HepG2 (cell line): ENCODE data around the gene HOXA10. TPM values are rescaled to one million over a fixed set of nuclear protein-coding genes. Genes with fewer than 3 reads are reported as not detected.

Source experiments
- BCL3 ChIP-seq: sonication (generic); formaldehyde crosslinking; IDR thresholded peaks from 2 replicates; pipeline ENCODE4 v1.5.1; 2020; ENCODE audit warnings: mild to moderate bottlenecking, missing genetic modification reagents, moderate library complexity
- CHD2 ChIP-seq: IDR thresholded peaks from 2 replicates; pipeline ENCODE4 v1.6.1; 2011; ENCODE audit warnings: low read depth, low read length, improper control_type of control experiment
- ETS1 ChIP-seq: sonication (generic); formaldehyde crosslinking; IDR thresholded peaks from 2 replicates; pipeline ENCODE4 v1.4.0; 2020; ENCODE audit warnings: missing genetic modification reagents
- MTF2 ChIP-seq: sonication (generic); formaldehyde crosslinking; IDR thresholded peaks from 2 replicates; pipeline ENCODE4 v1.5.0; 2020; ENCODE audit warnings: missing genetic modification reagents, borderline replicate concordance
- NBN ChIP-seq: fragments of 450-650 bp; conservative IDR thresholded peaks from 2 replicates; pipeline ENCODE4 v1.6.1; 2017
- PRMT3 ChIP-seq: sonication (generic); formaldehyde crosslinking; IDR thresholded peaks from 2 replicates; pipeline ENCODE4 v1.8.1; 2022; ENCODE audit warnings: low read depth, mild to moderate bottlenecking, moderate library complexity, missing genetic modification reagents, borderline replicate concordance
- RERE ChIP-seq: IDR thresholded peaks from 2 replicates; pipeline ENCODE4 v1.6.1; 2016; ENCODE audit warnings: low read depth, missing genetic modification reagents, missing compliant biosample characterization
- RFX5 ChIP-seq: IDR thresholded peaks from 2 replicates; pipeline ENCODE4 v1.6.1; 2011; ENCODE audit warnings: low read depth, low read length, improper control_type of control experiment
- TRIM22 ChIP-seq: fragments of 450-650 bp; IDR thresholded peaks from 2 replicates; pipeline ENCODE4 v1.6.1; 2017
- ZFYVE20 ChIP-seq: sonication (generic); formaldehyde crosslinking; IDR thresholded peaks from 2 replicates; pipeline ENCODE4 v1.8.0; 2023; ENCODE audit warnings: low read depth, mild to moderate bottlenecking, moderate library complexity, missing genetic modification reagents, borderline replicate concordance
- ZMYM3 ChIP-seq: sonication (generic); formaldehyde crosslinking; IDR thresholded peaks from 2 replicates; pipeline ENCODE4 v1.5.1; 2020; ENCODE audit warnings: mild to moderate bottlenecking, missing genetic modification reagents
- ZNF207 ChIP-seq: fragments of 450-650 bp; IDR thresholded peaks from 2 replicates; pipeline ENCODE4 v1.6.1; 2016; ENCODE audit warnings: antibody characterized with exemption, borderline replicate concordance
- ZNF431 ChIP-seq: sonication (generic); formaldehyde crosslinking; IDR thresholded peaks from 2 replicates; pipeline ENCODE4 v1.9.0; 2022; ENCODE audit warnings: missing genetic modification reagents, low read depth, mild to moderate bottlenecking, borderline replicate concordance
- polyA plus RNA-seq, 8 experiments: library from polyadenylated mRNA; depleted of rRNA in 3 of 8; stranded (reverse) in 7 of 8; unstranded in 1 of 8; fragments of >200 nt; fragmentation: Illumina TruSeq in 4 of 8; extraction: Trizol in 4 of 8; gene quantifications; 2 replicates each; pipeline versions ENCODE4 v1.2.1 to v1.2.3, GENCODE V29; 2011 to 2016; ENCODE audit warnings: low read depth in 4 of 8, missing spikeins in 1 of 8, mixed read lengths in 1 of 8; ENCODE audit not compliant: insufficient read depth in 1 of 8
- total RNA-seq, 5 experiments: library from RNA; depleted of rRNA; stranded (reverse); fragments of >200 nt; fragmentation: Illumina TruSeq; extraction: Trizol; gene quantifications; 2 replicates each; pipeline ENCODE4 v1.2.3, GENCODE V29; 2016; ENCODE audit warnings: low read depth in 1 of 5

Gene HOXA10
- total and polyA plus RNA-seq, 2 of the 13 experiments (the other 11 are each of a cell fraction or from before 2014, with no cell fraction given), result not detected

GRCh38 chr7:27156916-27157701, 17.0 kb downstream of the HOXA10 start (continued):
- TF ChIP-seq RERE (CRISPR knock-in tag), result no peak
- TF ChIP-seq NBN, result no peak
- TF ChIP-seq MTF2, result no peak
- TF ChIP-seq ETS1 (CRISPR knock-in tag), result no peak
- no peak for TF ChIP-seq RFX5
- TF ChIP-seq TRIM22, result no peak
- TF ChIP-seq ZNF431 (CRISPR knock-in tag), result no peak
- no peak for TF ChIP-seq CHD2
- TF ChIP-seq ZMYM3 (CRISPR knock-in tag), result no peak
- TF ChIP-seq PRMT3 (CRISPR knock-in tag), result no peak
- no peak for TF ChIP-seq ZFYVE20 (CRISPR knock-in tag)
- TF ChIP-seq BCL3 (CRISPR knock-in tag), result no peak
- no peak for TF ChIP-seq ZNF207
- TF ChIP-seq, all 625 proteins: peak for 0
